Subcutaneous adipose tissue (tissue), 4 donors: Measurements from ENCODE around the gene UBE2U. TPM values are rescaled to one million over a fixed set of nuclear protein-coding genes. Genes with fewer than 3 reads are reported as not detected.

Experiments
- CTCF ChIP-seq: fragments of 450-650 bp; IDR thresholded peaks from one replicate; pipeline ENCODE4 v1.5.1; 2016; ENCODE audit warnings: low read depth, mild to moderate bottlenecking, control low read depth, antibody characterized with exemption, moderate library complexity
- total RNA-seq, 4 donors: library from RNA; depleted of rRNA; stranded (reverse); fragments of >200 nt; gene quantifications; one replicate each; pipeline ENCODE4 v1.1.0, GENCODE V29; 2016

Gene UBE2U
- total RNA-seq, 4 donors from 2014 or later, result not detected

- TF ChIP-seq CTCF, result no peak
Observed at GRCh38 chr1:64229307-64229706, 25.9 kb downstream of the UBE2U start.

- TF ChIP-seq CTCF, result no peak
Observed at GRCh38 chr1:64231153-64231552, 27.7 kb downstream of the UBE2U start.

DNA sequence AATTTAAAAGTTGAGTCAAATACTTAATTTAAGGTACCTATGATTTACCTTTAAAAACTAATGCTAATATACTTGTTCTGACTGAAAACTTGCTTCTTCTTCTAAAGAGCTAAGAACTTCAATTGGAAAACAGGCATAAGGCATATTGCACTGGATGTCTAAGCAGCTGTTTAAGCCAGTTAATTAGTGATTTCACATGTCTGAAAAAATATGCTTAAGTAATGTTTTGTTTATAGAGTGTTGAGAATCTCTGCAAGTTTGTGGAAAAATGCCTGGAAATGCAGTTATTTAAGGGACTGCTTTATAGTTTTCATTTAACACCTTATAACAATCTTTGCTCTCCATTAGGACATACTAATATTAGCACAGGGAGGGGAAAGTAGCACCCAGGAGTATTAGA lies 28.2 kb downstream of the UBE2U start:
- TF ChIP-seq CTCF, result no peak

DNA sequence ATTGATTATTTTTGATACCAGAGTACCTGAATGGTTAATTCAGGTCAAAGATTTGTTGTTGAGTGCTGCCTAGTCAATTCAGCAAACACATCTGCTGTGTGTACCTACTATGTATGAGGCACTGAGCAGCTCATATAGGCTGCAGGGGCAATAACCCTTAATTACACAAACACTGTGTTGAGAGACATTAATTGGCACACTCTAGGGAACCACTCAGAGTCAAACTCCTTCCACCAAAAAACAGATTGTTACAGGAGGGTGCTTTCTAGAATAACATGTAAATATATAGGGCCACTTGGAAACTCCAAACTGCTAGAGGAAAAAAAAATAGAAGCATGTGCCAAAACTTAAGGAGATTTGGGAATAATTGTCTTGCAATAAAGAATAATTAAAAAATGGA lies 31.3 kb downstream of the UBE2U start:
- no peak for TF ChIP-seq CTCF

GRCh38 chr1:64235181-64235580 lies 31.8 kb downstream of the UBE2U start:
- no peak for TF ChIP-seq CTCF

DNA sequence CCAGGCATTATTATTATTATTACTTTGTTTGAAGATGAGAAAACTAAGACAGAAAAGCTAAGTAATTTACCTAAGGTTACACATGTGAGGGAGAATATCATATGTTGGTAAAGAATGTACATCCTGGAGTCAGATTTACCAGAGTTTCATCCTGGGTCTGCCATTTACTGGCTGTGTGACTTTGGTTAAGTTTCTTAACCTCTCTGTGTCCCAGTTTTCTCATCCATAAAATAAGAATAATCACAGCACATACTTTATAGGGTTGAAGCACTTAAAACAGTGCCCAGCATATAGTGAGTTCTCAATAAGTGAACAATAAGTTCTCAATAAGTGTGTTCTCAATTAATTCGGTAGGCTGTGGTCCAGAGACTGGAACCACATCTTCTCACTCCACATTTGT lies 32.5 kb downstream of the UBE2U start:
- no peak for TF ChIP-seq CTCF

DNA sequence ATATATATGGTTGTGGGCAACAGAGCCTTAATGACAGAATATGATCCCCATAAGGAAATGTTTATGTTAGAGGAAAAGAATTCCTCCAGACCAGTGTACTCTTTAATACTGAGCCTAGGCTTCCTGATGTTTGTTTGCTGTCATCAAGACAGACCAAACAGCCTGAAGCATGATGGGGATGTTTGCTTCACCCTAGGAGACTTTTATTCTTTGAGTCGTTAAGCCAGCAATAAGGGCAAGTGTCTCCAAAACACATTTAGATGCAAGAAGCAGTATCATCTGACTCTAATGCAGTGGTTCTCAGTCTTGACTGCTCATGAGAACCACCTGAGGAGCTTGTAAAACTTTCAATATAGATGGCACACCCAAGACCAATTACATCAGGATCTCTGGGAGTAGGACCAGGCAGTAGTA lies 33.1 kb downstream of the UBE2U start:
- TF ChIP-seq CTCF, result no peak

- TF ChIP-seq CTCF, result no peak
Observed at GRCh38 chr1:64240206-64240605, 36.8 kb downstream of the UBE2U start.
